Activated naive CD8-positive, alpha-beta T cell treated with anti-CD3 and anti-CD28 coated beads, Interleukin-2, amount 50 U/mL, for 16 hours (primary cell): ENCODE results near the gene SSH2.
"Not testable (repeated sequence)": the region's sequence is repeated elsewhere in the genome, so short reads cannot be mapped to it uniquely, and the experiment has no call there.

Experiments used
- DNase-seq: peaks from one replicate; pipeline ENCODE4 v3.0.0-alpha.2; 2020; ENCODE audit warnings: low read depth, low spot score

Gene SSH2

GRCh38 chr17:29710520-29710884 is 219.5 kb downstream of the SSH2 start:
- no peak for DNase-seq

GRCh38 chr17:29709866-29710519 is 220.0 kb downstream of the SSH2 start:
- no peak for DNase-seq

- no peak for DNase-seq
These were observed 222.8 kb downstream of the SSH2 start for GRCh38 chr17:29707212-29707571.

- DNase-seq, result no peak
These were observed 224.0 kb downstream of the SSH2 start for GRCh38 chr17:29706045-29706431.

GRCh38 chr17:29705386-29705785 is 224.6 kb downstream of the SSH2 start:
- no peak for DNase-seq

GRCh38 chr17:29699283-29699682 is 230.7 kb downstream of the SSH2 start:
- DNase-seq, result no peak

- no peak for DNase-seq
These were observed 231.2 kb downstream of the SSH2 start for GRCh38 chr17:29698837-29699236.

GRCh38 chr17:29698019-29698777 is 231.8 kb downstream of the SSH2 start:
- DNase-seq, result no peak

GRCh38 chr17:29697371-29697770 is 232.7 kb downstream of the SSH2 start:
- no peak for DNase-seq

GRCh38 chr17:29694918-29695563 is 235.0 kb downstream of the SSH2 start:
- DNase-seq, result no peak

GRCh38 chr17:29693751-29694150 is 236.3 kb downstream of the SSH2 start:
- DNase-seq, result no peak

GRCh38 chr17:29687596-29687995 is 242.4 kb downstream of the SSH2 start:
- no peak for DNase-seq

- no peak for DNase-seq
These were observed 242.9 kb downstream of the SSH2 start for GRCh38 chr17:29686993-29687590.

GRCh38 chr17:29683481-29683880 is 246.5 kb downstream of the SSH2 start:
- DNase-seq, result no peak

- DNase-seq, result no peak
These were observed 247.0 kb downstream of the SSH2 start for GRCh38 chr17:29682987-29683386.

- DNase-seq, result no peak
These were observed 248.0 kb downstream of the SSH2 start for GRCh38 chr17:29682054-29682453.

GRCh38 chr17:29677824-29678223 is 252.2 kb downstream of the SSH2 start:
- DNase-seq, result no peak

GRCh38 chr17:29677221-29677791 is 252.7 kb downstream of the SSH2 start:
- DNase-seq, result no peak

- not testable (repeated sequence) for DNase-seq
These were observed 254.1 kb downstream of the SSH2 start for GRCh38 chr17:29675961-29676360.

GRCh38 chr17:29674281-29674680 is 255.7 kb downstream of the SSH2 start:
- no peak for DNase-seq

GRCh38 chr17:29671661-29672060 is 258.4 kb downstream of the SSH2 start:
- no peak for DNase-seq

GRCh38 chr17:29669266-29669665 is 260.8 kb downstream of the SSH2 start:
- DNase-seq, result no peak
